Neuronal stem cell (in vitro differentiated cells): Measurements from ENCODE around the gene ZNHIT1.
A peak's percentile ranks its signal among the peaks of the same experiment; 100 is the strongest.

Experiments
- DNase-seq: peaks from one replicate; pipeline ENCODE4 v3.0.0-alpha.2; 2013; ENCODE audit warnings: low spot score
- H2AFZ ChIP-seq: one replicate; pipeline ENCODE4 v1.6.1; 2013; ENCODE audit warnings: mild to moderate bottlenecking, low read length, inconsistent platforms
- H2AK5ac ChIP-seq: 2 replicates; pipeline ENCODE4 v1.6.1; 2013; ENCODE audit warnings: low read depth, mild to moderate bottlenecking, inconsistent platforms, low read length, moderate library complexity, mixed read lengths
- H2BK120ac ChIP-seq: 2 replicates; pipeline ENCODE4 v1.6.1; 2013; ENCODE audit warnings: low read depth, mild to moderate bottlenecking, inconsistent platforms, low read length, moderate library complexity, mixed read lengths
- H2BK12ac ChIP-seq: one replicate; pipeline ENCODE4 v1.6.1; 2013; ENCODE audit warnings: low read length, inconsistent platforms
- H2BK15ac ChIP-seq: 2 replicates; pipeline ENCODE4 v1.6.1; 2013; ENCODE audit warnings: mild to moderate bottlenecking, low read length, inconsistent platforms, mixed read lengths
- H2BK5ac ChIP-seq: one replicate; pipeline ENCODE4 v1.6.1; 2013; ENCODE audit warnings: inconsistent platforms, mild to moderate bottlenecking, low read length, moderate library complexity
- H3K14ac ChIP-seq: one replicate; pipeline ENCODE4 v1.6.1; 2013; ENCODE audit warnings: low read length, inconsistent platforms
- H3K18ac ChIP-seq: 2 replicates; pipeline ENCODE4 v1.6.1; 2013; ENCODE audit warnings: low read length, inconsistent platforms
- H3K23ac ChIP-seq: 2 replicates; pipeline ENCODE4 v1.6.1; 2013; ENCODE audit warnings: low read depth, mild to moderate bottlenecking, mixed read lengths, low read length, inconsistent platforms; ENCODE audit not compliant: poor library complexity
- H3K27ac ChIP-seq: replicated peaks from 3 replicates; pipeline ENCODE4 v1.5.1; 2013; ENCODE audit warnings: low read length, inconsistent platforms
- H3K27me3 ChIP-seq, 3 experiments: 2 replicates each; pipeline ENCODE4 v1.6.1; 2013; ENCODE audit warnings: low read length in 3 of 3, mild to moderate bottlenecking in 2 of 3, inconsistent platforms in 1 of 3, low read depth in 1 of 3, mixed read lengths in 1 of 3, moderate library complexity in 1 of 3; ENCODE audit not compliant: control insufficient read depth in 3 of 3, insufficient read depth in 3 of 3
- H3K36me3 ChIP-seq, 2 donors: replicated peaks in 1 of 2; 2 replicates each; pipeline ENCODE4 v1.6.1; 2013; ENCODE audit warnings: low read length in 2 of 2; ENCODE audit not compliant: control insufficient read depth in 2 of 2, insufficient read depth in 2 of 2
- H3K4ac ChIP-seq: 2 replicates; pipeline ENCODE4 v1.6.1; 2013; ENCODE audit warnings: inconsistent platforms, mild to moderate bottlenecking, low read length, moderate library complexity
- H3K4me1 ChIP-seq, 2 donors: 1 replicate in 1 of 2; 2 replicates in 1 of 2; pipeline ENCODE4 v1.6.1; 2013; ENCODE audit warnings: low read length in 2 of 2, low read depth in 1 of 2; ENCODE audit not compliant: control insufficient read depth in 2 of 2, insufficient read depth in 1 of 2
- H3K4me2 ChIP-seq: one replicate; pipeline ENCODE4 v1.6.1; 2013; ENCODE audit warnings: mild to moderate bottlenecking, low read length, inconsistent platforms; ENCODE audit not compliant: insufficient read depth, poor library complexity, severe bottlenecking
- H3K4me3 ChIP-seq, 2 donors: 2 replicates each; pipeline ENCODE4 v1.5.1; 2013; ENCODE audit warnings: low read length in 2 of 2, mild to moderate bottlenecking in 2 of 2, inconsistent platforms in 1 of 2, moderate library complexity in 1 of 2
- H3K79me1 ChIP-seq: one replicate; pipeline ENCODE4 v1.6.1; 2013; ENCODE audit warnings: low read depth, mild to moderate bottlenecking, inconsistent platforms, low read length, moderate library complexity
- H3K9ac ChIP-seq: one replicate; pipeline ENCODE4 v1.6.1; 2013; ENCODE audit warnings: mild to moderate bottlenecking, low read depth, low read length, inconsistent platforms; ENCODE audit not compliant: poor library complexity
- H3K9me3 ChIP-seq, 2 donors: replicated peaks in 1 of 2; 2 replicates each; pipeline versions ENCODE3 to v1.6.1; 2013; ENCODE audit warnings: low read length in 2 of 2, mild to moderate bottlenecking in 2 of 2, inconsistent platforms in 1 of 2, low read depth in 1 of 2, mixed read lengths in 1 of 2, moderate library complexity in 1 of 2; ENCODE audit not compliant: control insufficient read depth in 2 of 2, insufficient read depth in 1 of 2
- H4K8ac ChIP-seq: one replicate; pipeline ENCODE4 v1.6.1; 2013; ENCODE audit warnings: low read depth, mild to moderate bottlenecking, inconsistent platforms, low read length, moderate library complexity
- H4K91ac ChIP-seq: one replicate; pipeline ENCODE4 v1.6.1; 2013; ENCODE audit warnings: low read length, low read depth, mild to moderate bottlenecking, inconsistent platforms; ENCODE audit not compliant: poor library complexity
- WGBS, 2 donors: extraction: QIAGEN DNeasy Blood & Tissue Kit; methylation state at CpG; one replicate each; pipeline ENCODE4 v1.1.7; 2013; ENCODE audit warnings: missing lambda C conversion rate in 2 of 2, mixed read lengths in 1 of 2; ENCODE audit not compliant: insufficient read length in 2 of 2, insufficient replicate concordance in 1 of 2; ENCODE audit errors: extremely low coverage in 2 of 2; 5-methylcytosine and 5-hydroxymethylcytosine counted together

The ZNHIT1 gene

DNA sequence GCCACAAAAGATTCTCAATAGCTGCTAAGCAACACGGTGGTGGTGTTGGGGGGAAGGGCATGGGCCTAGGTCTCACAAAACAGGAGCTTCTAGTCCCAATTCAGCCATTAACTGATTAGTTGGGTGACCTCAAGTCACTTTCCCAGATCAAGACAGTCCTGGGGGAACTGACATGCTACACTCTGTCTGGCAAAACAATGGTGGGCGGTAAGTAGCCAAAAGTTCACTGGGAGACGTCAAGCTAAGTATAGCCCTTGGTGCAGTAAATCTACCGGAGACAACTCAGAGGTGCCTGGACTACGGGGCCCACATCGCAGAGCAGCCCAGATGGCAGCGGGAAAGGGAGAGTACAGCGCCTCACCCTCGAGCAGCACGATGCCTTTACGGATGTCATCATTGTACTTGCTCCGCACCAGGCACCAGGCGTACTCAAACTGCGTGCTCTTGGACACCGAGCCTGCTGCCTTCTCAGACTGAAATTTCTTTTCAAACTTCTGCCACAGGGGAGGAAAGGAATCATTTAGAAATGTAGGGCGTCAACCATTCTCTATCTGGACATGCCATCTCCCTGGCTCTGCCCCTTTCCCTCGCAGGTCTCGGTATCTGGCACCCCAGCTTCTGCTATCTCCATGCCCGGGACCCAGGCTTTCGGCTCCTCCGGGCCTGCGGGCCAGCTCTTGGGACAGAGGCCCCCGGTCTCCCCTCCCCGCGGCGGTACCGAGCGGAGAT, 25.8 kb downstream of the ZNHIT1 start:
- Histone ChIP-seq H3K9me3 (no peaks in the 10 kb centered on the region), H3K36me3 (peaks cover 9 to 47% of the 10 kb centered on the region in 2 donors), H3K4ac (no peak overlapping the region), H2AK5ac (peak overlapping the region; percentile 77), H3K79me1 (peaks cover 12% of the 10 kb centered on the region), H2BK5ac (peak overlapping the region; percentile 16), H2BK12ac (no peak overlapping the region), H2BK15ac (no peak overlapping the region), H4K8ac (no peak overlapping the region), H3K23ac (peak overlapping the region; percentile 61), H3K27ac (no peak overlapping the region), H3K18ac (no peak overlapping the region), H3K14ac (no peak overlapping the region), H3K4me3 (peak overlapping the region; percentile 94 to 95), H3K4me2 (peak overlapping the region; percentile 100), H2BK120ac (no peak overlapping the region), H3K4me1 (peaks cover 7 to 9% of the 10 kb centered on the region in 2 donors), H3K27me3 (no peaks in the 10 kb centered on the region), H2AFZ (peak overlapping the region; percentile 92), H3K9ac (peak overlapping the region; percentile 89), H4K91ac (peak overlapping the region; percentile 77)
- no CpG with 5 or more reads among the region's 28 CpGs for WGBS, 2 donors
- no peak for DNase-seq

DNA sequence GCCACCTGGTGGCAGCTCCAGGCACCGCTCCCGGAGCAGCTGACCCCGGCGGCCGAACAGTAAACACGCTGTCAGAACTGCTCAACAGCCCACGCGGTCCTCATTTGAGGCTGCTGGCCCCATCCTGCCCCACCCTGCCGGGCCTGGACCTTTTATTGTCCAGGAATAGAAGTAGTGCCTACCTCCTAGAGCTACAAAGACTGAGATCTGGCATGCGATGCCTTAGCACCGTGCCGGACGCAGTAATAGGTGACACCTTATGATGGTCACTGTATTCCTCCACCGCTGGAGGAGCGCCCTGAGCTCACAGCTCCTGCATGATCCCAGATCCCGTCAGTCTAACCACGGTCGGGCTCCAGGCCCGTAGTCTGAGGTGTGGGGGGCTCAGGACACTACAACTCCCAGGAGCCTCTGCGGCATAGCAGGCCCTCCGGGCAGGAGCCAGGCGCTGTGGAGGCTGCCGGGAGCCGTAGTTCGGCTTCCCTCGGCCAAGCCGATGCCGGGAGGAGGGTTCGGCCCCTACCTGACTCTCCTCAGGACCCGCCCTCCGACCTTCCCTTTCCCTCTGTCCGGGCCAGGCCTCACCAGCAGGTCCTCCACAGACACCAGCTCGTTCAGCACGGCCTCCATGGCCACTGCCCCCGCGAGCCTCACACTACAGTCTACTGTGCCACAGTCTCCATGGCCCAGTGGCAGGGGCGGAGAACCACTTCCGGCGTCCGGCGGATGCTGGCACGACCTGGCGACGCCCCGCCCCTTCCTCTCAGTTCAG, 26.6 kb downstream of the ZNHIT1 start, which contains the start of gene FIS1:
Gene FIS1, minus strand, starts transcription at position 707 of the 772 bp plus-strand sequence. Its CDS starts 77 bp downstream, at position 630.
- Histone ChIP-seq H3K9me3 (no peaks in the 10 kb centered on the region), H3K79me1 (peaks cover 10% of the 10 kb centered on the region), H2BK12ac (peak within 1 kb of the TSS; percentile 89), H2BK5ac (peak within 1 kb of the TSS; percentile 16), H3K4me3 (peak within 1 kb of the TSS; percentile 94 to 95), H3K14ac (peak within 1 kb of the TSS; percentile 95), H2AFZ (peak within 1 kb of the TSS; percentile 92), H2BK120ac (no peak within 1 kb of the TSS), H3K23ac (peak within 1 kb of the TSS; percentile 99), H2AK5ac (peak within 1 kb of the TSS; percentile 77), H3K36me3 (peaks cover 7 to 50% of the 10 kb centered on the region in 2 donors), H3K4me2 (peak within 1 kb of the TSS; percentile 100), H3K9ac (peak within 1 kb of the TSS; percentile 96), H3K4me1 (peaks cover 6 to 7% of the 10 kb centered on the region in 2 donors), H4K91ac (peak within 1 kb of the TSS; percentile 77), H2BK15ac (no peak within 1 kb of the TSS), H4K8ac (peak within 1 kb of the TSS; percentile 98), H3K18ac (peak within 1 kb of the TSS; percentile 99), H3K4ac (no peak within 1 kb of the TSS), H3K27me3 (no peaks in the 10 kb centered on the region), H3K27ac (peak within 1 kb of the TSS; percentile 50)
- WGBS, 2 donors, result no CpG with 5 or more reads among the region's 45 CpGs
- peak; percentile 86 for DNase-seq

DNA sequence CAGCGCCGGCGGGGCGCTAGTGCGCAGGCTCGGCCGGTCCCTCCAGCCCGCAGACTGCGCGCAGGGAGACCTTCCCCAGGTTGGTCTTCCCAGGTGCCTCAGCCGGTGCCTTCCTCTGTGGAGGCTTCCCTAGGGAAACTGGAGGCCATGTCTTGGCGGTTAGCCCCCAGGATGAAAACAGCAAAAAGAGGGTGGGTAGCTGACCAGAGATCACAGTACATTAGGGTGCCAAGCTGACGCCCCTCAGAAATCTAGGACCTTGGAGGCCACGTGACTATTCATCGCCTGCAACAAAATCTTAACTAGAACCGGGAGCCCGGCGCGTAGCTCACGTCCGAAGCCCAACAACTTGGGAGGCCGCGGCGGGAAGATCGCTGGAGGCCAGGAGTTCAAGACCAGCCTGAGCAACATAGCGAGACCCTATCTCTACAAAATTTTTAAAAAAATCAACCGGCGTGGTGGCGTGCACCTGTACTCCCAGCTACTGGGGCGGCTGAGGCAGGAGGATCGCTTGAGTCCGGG, 27.2 kb downstream of the ZNHIT1 start:
- no peak overlapping the region for H2BK12ac ChIP-seq
- peak overlapping the region; percentile 94 to 95 for H3K4me3 ChIP-seq
- no peak for DNase-seq
- peak overlapping the region; percentile 95 for H3K14ac ChIP-seq
- peak overlapping the region; percentile 92 for H3K18ac ChIP-seq
- H3K4me2 ChIP-seq, result peak overlapping the region; percentile 100
- no peaks in the 10 kb centered on the region for H3K9me3 ChIP-seq
- no peak overlapping the region for H2BK15ac ChIP-seq
- peak overlapping the region; percentile 88 for H3K9ac ChIP-seq
- no peak overlapping the region for H2BK120ac ChIP-seq
- no peak overlapping the region for H4K91ac ChIP-seq
- no CpG with 5 or more reads among the region's 32 CpGs for WGBS, 2 donors
- H3K27me3 ChIP-seq, result no peaks in the 10 kb centered on the region
- peak overlapping the region; percentile 50 for H3K27ac ChIP-seq
- peaks cover 6 to 7% of the 10 kb centered on the region in 2 donors for H3K4me1 ChIP-seq
- H4K8ac ChIP-seq, result no peak overlapping the region
- H2AFZ ChIP-seq, result peak overlapping the region; percentile 92
- peaks cover 10% of the 10 kb centered on the region for H3K79me1 ChIP-seq
- peaks cover 5 to 47% of the 10 kb centered on the region in 2 donors for H3K36me3 ChIP-seq
- H2AK5ac ChIP-seq, result peak overlapping the region; percentile 57
- H3K4ac ChIP-seq, result no peak overlapping the region
- no peak overlapping the region for H2BK5ac ChIP-seq
- peak overlapping the region; percentile 99 for H3K23ac ChIP-seq

DNA sequence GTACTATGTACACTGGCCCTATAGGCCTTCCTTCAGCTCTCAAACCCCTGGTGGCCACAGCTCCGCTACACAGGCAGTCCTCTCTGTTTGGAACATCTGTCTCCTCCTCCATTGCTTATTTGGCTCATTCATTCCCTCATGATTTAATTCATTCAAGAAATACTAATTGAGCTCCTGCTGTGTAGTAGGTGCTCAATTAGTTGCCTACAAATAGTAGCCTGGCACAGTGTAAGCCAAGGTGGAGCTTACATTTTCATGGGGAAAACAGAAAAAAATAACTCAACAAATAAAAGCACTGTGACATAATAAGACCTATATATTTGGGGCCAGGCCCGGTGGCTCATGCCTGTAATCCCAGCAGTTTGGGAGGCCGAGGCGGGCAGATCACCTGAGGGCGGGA, 30.3 kb downstream of the ZNHIT1 start:
- Histone ChIP-seq H2BK120ac (no peak overlapping the region), H2AK5ac (no peak overlapping the region), H3K18ac (no peak overlapping the region), H3K36me3 (peaks cover 1 to 36% of the 10 kb centered on the region in 2 donors), H3K27ac (no peak overlapping the region), H3K4ac (no peak overlapping the region), H3K27me3 (no peaks in the 10 kb centered on the region), H3K4me3 (no peak overlapping the region), H3K4me1 (peaks cover 9 to 10% of the 10 kb centered on the region in 2 donors), H2AFZ (no peak overlapping the region), H2BK15ac (no peak overlapping the region), H3K4me2 (no peak overlapping the region), H3K23ac (no peak overlapping the region), H3K9ac (no peak overlapping the region), H2BK12ac (no peak overlapping the region), H3K79me1 (peaks cover 13% of the 10 kb centered on the region), H4K8ac (no peak overlapping the region), H3K14ac (no peak overlapping the region), H2BK5ac (no peak overlapping the region), H3K9me3 (no peaks in the 10 kb centered on the region), H4K91ac (no peak overlapping the region)
- DNase-seq, result no peak
- no CpG with 5 or more reads among the region's 5 CpGs for WGBS, 2 donors
